Endothelial cell of coronary artery (primary cell): Measurements from ENCODE around the gene TBC1D14. TPM values are rescaled to one million over a fixed set of nuclear protein-coding genes. Genes with fewer than 3 reads are reported as not detected.

ENCODE experiments used
- total RNA-seq: library from RNA; depleted of rRNA; stranded (reverse); fragments of >200 nt; gene quantifications from 2 replicates; pipeline ENCODE4 v1.2.3, GENCODE V29; 2014

Gene TBC1D14, protein sequence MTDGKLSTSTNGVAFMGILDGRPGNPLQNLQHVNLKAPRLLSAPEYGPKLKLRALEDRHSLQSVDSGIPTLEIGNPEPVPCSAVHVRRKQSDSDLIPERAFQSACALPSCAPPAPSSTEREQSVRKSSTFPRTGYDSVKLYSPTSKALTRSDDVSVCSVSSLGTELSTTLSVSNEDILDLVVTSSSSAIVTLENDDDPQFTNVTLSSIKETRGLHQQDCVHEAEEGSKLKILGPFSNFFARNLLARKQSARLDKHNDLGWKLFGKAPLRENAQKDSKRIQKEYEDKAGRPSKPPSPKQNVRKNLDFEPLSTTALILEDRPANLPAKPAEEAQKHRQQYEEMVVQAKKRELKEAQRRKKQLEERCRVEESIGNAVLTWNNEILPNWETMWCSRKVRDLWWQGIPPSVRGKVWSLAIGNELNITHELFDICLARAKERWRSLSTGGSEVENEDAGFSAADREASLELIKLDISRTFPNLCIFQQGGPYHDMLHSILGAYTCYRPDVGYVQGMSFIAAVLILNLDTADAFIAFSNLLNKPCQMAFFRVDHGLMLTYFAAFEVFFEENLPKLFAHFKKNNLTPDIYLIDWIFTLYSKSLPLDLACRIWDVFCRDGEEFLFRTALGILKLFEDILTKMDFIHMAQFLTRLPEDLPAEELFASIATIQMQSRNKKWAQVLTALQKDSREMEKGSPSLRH
- total RNA-seq, result 29.1 and 31.5 TPM in 2 replicates

DNA sequence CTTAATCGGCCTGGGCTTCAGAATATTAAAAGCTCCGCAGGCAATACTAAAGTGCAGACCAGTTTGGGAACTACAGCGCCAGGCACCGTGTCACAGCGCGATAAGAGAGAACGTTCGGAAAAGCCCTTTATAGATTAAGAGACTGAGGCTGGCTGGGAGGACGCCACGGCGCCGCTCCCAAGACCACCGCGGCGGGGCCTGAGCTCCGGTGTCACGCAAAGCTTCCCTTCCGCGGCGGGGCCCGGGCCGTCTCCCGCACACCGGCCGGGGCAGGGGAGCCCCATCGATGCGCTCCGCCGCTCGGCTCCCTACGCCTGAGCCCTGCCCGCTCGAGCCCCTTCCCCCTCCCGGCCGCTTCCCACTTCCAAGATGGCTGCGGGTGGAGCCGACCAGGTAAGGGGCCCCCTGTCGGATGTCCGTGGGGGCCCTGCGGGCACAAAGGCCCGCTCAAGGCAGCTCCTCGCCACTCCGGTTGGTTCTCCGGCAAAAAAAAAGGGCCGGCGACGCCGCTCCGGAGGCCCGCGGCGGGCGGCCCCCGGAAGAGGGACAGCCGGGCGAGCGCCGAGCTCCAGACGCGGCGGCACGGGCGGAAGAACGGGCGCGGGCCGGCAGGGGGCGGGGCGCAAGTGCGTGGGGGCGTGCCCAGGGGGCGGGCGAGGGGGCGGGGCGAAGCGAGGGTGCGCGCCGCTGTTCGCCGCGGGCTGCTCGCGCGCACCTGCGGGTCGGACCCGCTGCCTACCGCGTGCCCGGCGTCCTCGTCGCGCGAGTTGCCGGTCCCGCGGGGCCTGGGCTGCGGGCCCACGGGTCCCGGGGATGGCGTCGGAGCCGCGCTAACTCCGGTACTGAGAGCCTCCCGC lies at the start of gene TBC1D14:
TBC1D14 (plus strand) TSS at position 714 of the 857 bp plus-strand sequence. CDS start 13,564 bp downstream, outside the sequence.

DNA sequence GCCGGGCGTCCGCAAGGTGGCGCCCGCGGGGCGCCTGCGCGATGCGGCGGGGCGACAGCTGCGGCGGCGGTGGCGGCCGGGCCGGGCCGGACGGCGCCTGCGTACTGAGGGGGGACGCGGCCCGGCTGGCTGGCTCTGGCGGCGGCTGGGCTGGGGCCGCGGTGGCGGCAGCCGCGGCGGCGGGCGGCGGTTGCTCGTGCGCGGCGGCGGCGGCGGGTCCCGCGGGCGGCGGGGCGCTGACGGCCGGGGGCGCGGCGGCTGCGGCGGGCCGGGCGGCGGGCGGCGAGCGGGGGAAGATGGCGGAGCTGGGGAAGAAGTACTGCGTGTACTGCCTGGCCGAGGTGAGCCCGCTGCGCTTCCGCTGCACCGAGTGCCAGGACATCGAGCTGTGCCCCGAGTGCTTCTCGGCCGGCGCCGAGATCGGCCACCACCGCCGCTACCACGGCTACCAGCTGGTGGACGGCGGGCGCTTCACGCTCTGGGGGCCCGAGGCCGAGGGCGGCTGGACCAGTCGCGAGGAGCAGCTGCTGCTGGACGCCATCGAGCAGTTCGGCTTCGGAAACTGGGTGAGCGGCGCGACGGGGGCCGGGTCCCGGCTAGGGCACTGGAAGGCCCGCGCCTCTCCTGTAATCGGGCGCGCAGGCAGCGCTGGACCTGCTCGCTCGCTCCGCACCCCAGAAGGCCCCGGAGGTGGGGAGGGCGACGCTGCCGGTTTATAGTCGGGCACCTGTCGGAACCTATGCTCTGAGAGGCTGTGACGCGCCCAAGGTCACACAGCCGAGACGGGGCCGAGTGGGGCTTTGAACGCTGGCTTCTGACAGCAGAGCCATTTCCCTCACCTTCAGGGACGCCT lies 133.9 kb downstream of the TBC1D14 start, which contains the start of gene TADA2B:
TADA2B (plus strand) TSS at position 89 of the 853 bp plus-strand sequence; CDS start at position 297, 208 bp downstream.

DNA sequence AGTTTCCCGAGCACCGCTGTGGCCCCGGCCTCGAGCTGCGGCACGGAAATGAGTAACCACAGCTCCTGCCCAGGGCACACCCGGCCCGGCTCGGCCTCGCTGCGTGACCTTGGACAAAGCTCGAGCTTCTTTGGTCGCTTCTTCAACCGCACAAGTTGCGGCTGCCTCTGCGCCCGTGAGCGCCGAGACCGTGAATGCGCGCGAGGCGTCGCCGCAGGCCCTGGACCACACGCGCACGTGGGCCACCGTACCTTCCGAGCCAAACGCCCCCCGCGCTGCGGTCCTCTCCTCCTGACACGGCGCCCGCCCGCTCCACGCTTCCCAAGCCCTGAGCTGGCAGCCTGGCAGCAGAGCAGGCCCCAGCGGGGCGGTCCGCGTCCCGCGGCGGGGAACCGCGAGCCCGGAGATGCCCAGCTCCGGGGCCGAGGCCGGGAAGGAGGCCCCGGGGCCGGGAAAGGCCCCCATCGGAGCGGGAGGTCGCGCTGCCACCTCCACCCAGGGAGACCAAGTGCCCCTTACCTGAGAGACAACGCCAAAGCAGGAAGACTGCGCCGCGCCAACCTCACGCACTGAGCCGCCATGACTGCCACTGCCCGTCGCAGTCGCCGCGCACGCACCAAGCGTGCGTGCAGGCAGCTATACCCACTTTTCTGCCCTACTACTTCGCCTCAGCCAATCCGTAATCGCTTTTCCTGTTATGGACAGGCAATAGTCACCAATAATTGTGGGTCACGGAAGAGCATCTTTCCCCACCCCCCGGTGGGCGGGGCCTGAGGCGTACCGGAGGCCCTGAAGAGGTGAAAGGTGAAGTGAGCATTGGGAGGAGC lies 158.0 kb downstream of the TBC1D14 start, which contains the start of gene GRPEL1:
GRPEL1 (minus strand) TSS at position 613 of the 827 bp plus-strand sequence; CDS start at position 581, 32 bp downstream.

Other genes with a start within 250 kb of the TBC1D14 start
- 0.18 TPM in 1 of 2 replicates, not detected in the other for gene S100P, start 215.9 kb upstream of the TBC1D14 start, total RNA-seq
- 51.9 and 52.5 TPM in 2 replicates for gene MRFAP1L1, start 200.0 kb upstream of the TBC1D14 start, total RNA-seq
- gene BLOC1S4, start 193.7 kb upstream of the TBC1D14 start, total RNA-seq, result 13.2 and 13.7 TPM in 2 replicates
- gene KIAA0232, start 127.1 kb upstream of the TBC1D14 start, total RNA-seq, result 13.4 and 18.3 TPM in 2 replicates
- 8.7 and 11.7 TPM in 2 replicates for gene TADA2B, start 133.5 kb downstream of the TBC1D14 start, total RNA-seq
- gene GRPEL1, start 158.2 kb downstream of the TBC1D14 start, total RNA-seq, result 62.5 and 64.5 TPM in 2 replicates